Stimulated activated CD8-positive, alpha-beta memory T cell treated with anti-CD3 and anti-CD28 coated beads, Interleukin-4, amount 100 ng/mL, for 24 hours (primary cell): Measurements from ENCODE around the gene PAMR1.
"Not testable (repeated sequence)": the region's sequence is repeated elsewhere in the genome, so short reads cannot be mapped to it uniquely, and the experiment has no call there.

Source experiments
- DNase-seq: peaks from one replicate; pipeline ENCODE4 v3.0.0-alpha.2; 2020; ENCODE audit warnings: low read depth

Gene PAMR1

DNA sequence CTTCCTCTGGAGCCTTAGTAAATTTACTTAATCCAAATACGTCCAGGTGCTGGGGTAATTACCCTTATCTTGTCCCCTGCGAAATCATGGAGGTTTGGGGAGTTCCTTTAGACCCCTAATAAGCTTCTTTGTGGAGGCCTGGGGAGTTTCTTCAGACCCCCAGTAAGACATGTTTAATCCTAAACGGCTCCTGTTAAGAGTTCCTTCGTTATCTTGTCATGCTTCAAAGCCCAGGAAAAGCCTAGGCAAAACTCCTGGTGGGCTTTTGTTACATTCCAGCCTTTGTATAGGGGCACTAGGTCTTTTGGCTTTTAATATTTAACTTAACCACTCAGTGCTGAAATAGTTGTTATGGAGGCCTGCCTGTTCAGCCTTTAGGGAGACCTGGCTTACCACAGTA lies 18.1 kb upstream of the PAMR1 start:
- no peak for DNase-seq

DNA sequence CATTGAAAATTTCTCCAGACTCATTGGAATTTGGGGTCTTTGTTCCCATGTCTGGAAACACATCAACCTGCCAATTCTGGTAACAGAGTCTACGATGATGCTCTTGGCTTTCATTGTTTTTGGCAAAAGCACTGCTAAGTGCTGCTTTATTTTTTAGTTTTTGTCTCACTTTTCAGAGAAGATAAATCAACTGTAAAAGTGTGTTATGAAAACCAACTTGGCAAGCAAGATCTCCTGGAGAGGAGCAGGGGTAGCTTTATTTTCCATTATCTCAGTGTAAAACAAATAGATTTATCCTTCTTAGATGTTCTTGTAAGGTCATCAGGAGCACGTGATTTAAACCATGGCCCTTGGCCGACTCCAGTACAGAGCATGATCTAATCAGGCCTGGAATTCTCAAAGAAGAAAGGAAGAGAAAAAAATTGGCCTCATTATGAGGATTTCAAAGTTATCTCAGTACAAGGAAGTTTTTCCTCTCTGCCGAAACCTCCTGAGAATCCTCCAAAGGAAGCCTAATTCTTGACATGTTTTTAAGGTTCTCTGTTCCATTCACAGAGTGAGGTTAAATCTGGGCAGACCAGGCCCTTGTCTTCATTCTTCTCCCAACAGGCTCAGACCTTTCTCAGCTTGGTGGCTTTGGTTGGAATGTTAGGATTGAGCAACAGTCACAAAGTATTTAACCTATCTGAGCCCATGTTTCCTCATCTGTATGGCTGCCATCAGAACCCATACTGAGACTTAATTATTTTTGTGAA lies 16.4 kb upstream of the PAMR1 start:
- no peak for DNase-seq

- no peak for DNase-seq
These were observed 15.1 kb upstream of the PAMR1 start for GRCh38 chr11:35540526-35540925.

- DNase-seq, result no peak
These were observed 14.4 kb upstream of the PAMR1 start for GRCh38 chr11:35539781-35540281.

DNA sequence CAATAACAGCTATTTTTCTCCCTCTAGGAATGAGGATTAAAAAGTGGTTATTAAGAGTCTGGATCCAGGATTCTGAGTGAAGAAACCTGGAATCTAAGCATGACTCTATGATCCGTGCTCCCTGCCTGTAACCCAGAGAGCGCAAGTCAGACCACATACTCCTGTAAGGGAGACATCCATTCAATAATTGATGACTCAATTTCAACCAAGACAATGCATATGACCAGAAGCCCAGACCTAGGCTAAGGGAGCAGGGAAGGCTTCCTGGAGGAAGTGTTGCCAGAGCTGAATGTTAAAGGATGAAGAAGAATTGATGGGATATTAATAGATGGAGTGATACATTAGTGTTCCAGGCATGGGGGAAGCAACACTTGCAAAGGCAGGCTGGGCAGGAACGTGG lies 13.8 kb upstream of the PAMR1 start:
- no peak for DNase-seq

- DNase-seq, result no peak
These were observed 11.1 kb upstream of the PAMR1 start for GRCh38 chr11:35536470-35536869.

DNA sequence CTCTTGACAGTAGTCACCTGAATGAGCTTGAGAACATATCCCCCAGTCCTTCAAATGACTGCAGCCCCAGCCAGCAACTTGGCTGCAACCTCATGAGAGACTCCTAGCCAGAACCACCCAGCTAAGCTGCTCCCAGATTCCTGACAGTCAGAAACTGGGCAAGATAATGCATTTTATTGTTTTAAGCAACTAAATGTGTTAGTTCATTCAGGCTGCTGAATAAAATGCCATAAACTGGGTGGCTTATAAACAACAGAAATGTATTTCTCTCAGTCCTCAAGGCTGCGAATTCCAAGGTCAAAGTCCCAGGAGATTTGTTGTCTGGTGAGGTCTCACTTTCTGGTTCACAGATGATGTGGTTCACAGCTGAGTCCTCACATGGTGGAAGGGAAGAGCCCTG lies 5.8 kb upstream of the PAMR1 start:
- DNase-seq, result no peak

DNA sequence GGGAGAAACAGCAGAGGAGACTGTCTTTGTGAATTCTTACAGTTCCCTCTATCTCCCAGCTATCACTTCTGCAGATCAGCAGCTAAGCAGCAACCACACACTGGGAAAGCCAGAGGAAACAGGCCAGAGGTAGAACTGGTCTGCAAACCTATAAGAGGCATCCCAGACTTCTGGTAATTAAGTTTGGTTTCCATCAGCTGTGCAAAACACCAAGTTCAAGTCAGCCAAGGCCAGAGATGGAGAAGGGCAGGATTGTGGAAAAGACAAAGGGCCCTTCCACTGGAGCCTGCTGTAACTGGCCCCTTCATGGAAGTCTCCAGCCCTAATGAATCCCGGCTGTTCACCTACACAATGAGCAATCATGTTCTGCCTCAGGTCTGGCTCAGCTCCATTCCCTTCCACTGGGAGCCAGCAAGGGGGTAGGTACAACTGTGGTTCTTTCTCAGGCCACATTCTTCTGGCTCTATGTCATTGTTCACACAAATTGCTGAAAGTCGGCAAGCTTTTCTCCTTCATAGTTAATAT lies 4.6 kb upstream of the PAMR1 start:
- DNase-seq, result no peak

DNA sequence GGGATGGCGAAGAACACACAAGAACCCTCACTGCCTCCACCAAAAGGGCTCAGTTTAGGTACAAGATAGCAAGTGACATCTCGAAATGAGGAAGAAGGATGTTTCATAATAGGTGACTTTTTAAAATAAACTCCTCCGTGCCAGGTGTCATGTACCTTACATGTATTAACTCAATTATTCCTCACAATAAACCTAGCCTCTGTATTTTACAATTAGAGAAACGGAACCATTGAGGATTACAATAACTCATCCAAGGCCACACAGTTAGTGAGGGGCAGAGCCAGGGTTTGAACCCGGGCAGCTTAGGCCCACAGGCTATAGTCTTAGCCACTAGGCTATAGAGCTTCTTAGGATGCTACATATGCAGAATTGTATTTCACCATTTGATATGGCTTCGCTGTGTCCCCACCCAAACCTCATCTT lies 965 bp upstream of the PAMR1 start:
- DNase-seq, result no peak

- no peak for DNase-seq
These were observed 636 bp downstream of the PAMR1 start for GRCh38 chr11:35524780-35525179.

DNA sequence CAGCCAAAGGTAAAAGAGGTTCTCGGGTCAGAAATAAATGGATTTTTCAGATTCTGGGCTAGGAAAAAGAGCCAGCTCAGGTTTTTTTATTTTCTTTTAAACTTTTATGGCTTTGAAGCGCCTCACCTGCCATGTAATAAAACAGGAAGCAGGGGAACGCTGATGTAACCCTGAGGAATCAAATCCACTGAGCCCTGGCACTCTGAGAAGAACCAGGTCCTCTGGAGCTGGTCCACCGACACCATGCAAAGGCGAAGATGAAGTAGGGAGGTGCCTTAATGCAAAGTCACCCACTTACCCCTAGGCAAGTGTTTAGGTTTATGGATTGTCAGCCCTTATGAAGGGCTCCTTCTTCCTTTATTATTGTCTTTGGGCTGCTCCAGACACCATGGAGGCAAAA lies 1.6 kb downstream of the PAMR1 start:
- no peak for DNase-seq

GRCh38 chr11:35523331-35523768 lies 2.1 kb downstream of the PAMR1 start:
- no peak for DNase-seq

- not testable (repeated sequence) for DNase-seq
These were observed 3.3 kb downstream of the PAMR1 start for GRCh38 chr11:35522091-35522490.

DNA sequence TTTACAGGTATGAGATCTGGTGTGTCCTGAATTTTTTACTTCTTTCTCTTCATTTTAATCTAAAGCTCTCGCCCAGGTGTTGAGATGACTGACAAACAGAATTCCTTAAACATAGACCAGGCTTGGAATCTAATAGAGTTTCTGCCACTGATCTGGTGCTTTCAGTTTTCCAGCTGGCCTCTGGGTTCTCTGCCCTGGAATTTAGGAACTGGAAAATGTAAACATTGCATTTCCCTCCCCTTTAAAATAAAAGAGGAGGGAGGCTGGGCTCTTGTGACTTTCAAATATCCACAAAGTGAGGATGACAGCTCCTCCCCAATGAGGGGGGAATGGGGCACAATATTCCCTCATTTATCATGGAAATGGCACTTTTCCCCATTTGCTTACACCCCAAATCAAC lies 5.0 kb downstream of the PAMR1 start:
- no peak for DNase-seq

DNA sequence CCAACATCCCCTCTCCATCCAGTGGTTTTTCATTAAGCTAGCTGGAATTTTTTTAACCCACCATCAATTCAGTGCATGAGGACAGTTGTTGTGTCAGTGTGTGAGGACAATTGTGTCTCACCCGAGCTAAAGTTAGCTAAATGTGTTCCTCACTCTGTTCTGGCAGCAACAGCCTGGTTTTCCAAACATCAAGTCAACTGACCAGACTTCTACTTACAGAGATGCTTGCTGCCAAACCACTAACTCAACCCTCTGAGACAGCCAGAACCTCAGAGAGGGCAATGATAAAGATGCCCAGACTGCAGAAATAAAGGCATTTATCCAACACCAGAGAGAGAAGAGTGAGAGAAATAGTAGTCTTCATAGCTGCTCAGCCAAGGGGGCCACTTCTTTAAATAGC lies 6.7 kb downstream of the PAMR1 start:
- no peak for DNase-seq

DNA sequence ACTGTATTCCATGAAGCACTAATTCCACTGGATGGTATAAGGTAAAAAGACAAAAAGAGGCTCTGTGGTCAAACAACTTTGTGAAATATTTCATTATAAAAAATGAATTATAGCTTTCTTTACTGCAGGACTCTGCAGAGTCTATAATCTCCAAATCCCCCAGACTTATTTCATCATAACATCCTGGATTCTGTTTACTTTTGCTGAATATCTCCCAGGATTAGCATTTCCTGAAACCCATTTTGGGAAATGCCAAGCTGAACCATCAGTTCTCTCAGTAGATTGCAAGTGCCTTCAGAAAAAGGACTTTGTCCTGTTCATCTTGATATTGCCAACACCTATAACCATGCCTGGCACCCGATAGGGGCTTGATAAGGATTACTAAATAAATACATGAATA lies 7.9 kb downstream of the PAMR1 start:
- no peak for DNase-seq

DNA sequence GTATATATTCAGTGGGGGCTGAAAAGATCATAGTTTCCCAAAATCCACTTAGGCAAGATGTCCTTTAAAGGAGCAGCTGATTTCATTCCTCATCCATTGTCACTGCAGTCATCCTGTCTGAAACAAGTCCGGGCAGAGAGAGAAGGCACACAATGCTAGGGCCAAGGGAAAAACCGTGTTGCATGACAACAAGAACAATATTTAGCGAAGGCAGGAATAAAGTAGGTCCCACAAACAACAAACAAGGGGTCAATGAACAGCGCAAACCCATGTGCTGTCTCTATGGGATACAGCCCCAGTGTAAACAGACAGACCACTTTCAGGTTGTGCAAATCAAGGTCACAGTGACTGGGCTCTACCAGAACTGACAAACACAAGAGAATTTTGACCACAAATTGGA lies 9.0 kb downstream of the PAMR1 start:
- DNase-seq, result no peak

- no peak for DNase-seq
These were observed 10.2 kb downstream of the PAMR1 start for GRCh38 chr11:35515224-35515623.

DNA sequence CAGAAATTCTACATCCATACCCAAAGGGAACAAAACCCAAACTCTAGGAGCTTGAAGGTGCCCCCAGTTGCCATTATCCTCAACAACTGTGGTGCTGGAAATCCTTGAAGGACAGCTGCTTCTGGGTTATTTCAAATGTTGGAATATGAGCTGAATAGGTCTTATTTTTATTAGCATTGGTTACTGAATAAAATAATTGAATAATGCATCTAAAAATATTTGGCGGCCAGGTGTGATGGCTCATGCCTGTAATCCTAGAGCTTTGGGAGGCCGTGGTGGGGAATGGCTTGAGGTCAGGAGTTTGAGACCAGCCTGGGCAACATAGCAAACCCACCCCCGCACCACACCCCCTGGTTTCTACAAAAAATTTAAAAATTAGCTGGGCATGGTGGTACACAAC lies 10.9 kb downstream of the PAMR1 start:
- no peak for DNase-seq

DNA sequence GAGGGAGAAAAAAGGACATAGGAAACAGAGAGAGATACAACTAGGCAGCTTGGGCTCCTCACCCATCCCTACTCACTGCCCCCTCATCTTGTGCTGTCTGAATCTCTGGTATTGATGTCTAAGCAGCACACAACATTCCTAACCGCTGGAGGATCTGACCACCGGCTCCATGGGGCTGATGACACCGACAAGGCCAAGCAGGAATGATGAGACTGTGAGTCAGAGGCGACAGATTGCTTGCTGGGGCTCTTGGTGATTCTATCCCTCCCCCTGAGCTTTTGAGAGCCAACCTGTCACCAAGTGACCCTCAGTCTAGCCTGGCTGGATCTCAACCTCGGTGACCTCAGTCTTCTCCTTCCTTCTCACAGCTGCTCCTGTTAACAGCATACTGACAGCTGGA lies 13.8 kb downstream of the PAMR1 start:
- DNase-seq, result no peak

DNA sequence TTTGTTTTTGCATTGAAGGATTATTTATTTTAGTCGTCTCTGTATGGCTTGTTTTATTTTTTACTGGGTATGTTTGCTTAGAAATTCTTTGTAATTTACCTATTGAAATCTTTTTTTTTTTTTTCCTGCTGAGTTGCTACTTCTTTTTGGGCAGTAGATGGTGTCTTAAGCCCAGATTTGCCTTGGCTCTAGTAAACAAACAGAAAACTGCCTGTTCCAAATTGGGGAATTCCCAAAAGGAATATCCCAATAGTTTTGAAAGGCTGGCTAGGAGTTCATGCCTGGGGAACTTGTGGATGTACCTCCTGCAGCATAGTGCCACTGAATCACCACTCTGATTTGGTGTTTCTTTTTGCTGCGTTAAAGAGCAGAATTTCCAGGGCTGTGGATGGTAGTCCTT lies 17.7 kb downstream of the PAMR1 start:
- DNase-seq, result no peak

DNA sequence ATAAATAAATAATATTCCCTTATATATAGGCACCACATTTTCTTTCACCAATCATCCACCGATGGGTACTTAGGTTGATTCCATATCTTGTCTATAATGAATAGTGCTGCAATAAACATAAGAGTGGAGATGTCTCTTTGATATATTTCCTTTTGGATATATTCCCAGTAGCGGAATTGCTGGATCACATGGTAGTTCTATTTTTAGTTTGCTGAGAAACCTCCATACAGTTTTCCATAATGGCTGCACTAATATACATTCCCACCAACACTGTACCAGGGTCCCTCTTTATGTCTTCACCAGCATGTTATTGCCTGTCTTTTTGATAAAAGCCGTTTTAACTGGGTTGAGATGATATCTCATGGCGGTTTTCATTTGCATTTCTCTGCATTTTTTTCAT lies 23.6 kb downstream of the PAMR1 start:
- DNase-seq, result no peak

DNA sequence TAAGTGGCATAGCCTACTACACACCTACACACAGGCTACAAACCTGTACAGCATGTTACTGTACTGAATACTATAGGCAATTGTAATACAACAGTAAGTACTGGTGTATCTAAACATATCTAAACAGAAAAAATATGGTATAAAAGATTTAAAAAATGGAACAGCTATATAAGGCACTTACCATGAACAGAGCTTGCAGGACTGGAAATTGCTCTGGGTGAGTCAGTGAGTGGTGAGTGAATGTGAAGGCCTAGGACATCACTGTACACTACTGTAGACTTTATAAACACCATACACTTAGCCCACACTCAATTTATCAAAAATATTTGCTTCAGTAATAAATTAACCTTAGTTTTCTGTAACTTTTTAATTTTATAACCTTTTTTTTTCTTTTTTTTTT lies 24.7 kb downstream of the PAMR1 start:
- no peak for DNase-seq

GRCh38 chr11:35496416-35496815 lies 29.0 kb downstream of the PAMR1 start:
- no peak for DNase-seq
